OCI-LY1 (cell line): ENCODE results near the gene ST7.

Experiments
- H2AFZ ChIP-seq: fragments of 200-600 bp; sonication (generic), shearing (Covaris generic); 2 replicates; pipeline ENCODE4 v1.6.0; 2014; ENCODE audit warnings: antibody characterized with exemption, mild to moderate bottlenecking, low read length
- H3F3A ChIP-seq: fragments of 200-600 bp; sonication (generic), shearing (Covaris generic); 2 replicates; pipeline ENCODE4 v1.6.0; 2014; ENCODE audit warnings: mild to moderate bottlenecking, antibody characterized with exemption, low read length, moderate library complexity; ENCODE audit not compliant: insufficient read depth
- H3K27ac ChIP-seq: fragments of 200-600 bp; sonication (generic); 2 replicates; pipeline ENCODE4 v1.5.1; 2014; ENCODE audit warnings: low read length, mixed run types, mild to moderate bottlenecking, low read depth; ENCODE audit not compliant: poor library complexity, severe bottlenecking
- H3K27me3 ChIP-seq: fragments of 200-600 bp; sonication (generic); 2 replicates; pipeline ENCODE4 v1.6.0; 2014; ENCODE audit warnings: antibody characterized with exemption, mild to moderate bottlenecking, low read length, moderate library complexity; ENCODE audit not compliant: insufficient read depth
- H3K36me3 ChIP-seq: fragments of 200-600 bp; sonication (generic); 2 replicates; pipeline ENCODE4 v1.6.1; 2014; ENCODE audit warnings: mild to moderate bottlenecking, antibody characterized with exemption, low read length, moderate library complexity, mixed read lengths; ENCODE audit not compliant: insufficient read depth
- H3K4me1 ChIP-seq: fragments of 200-600 bp; sonication (generic); 2 replicates; pipeline ENCODE4 v1.5.1; 2014; ENCODE audit warnings: mild to moderate bottlenecking, low read length, moderate library complexity; ENCODE audit not compliant: insufficient read depth, severe bottlenecking
- H3K4me2 ChIP-seq: fragments of 200-600 bp; sonication (generic), shearing (Covaris generic); 2 replicates; pipeline ENCODE4 v1.6.1; 2014; ENCODE audit warnings: low read length
- H3K4me3 ChIP-seq: fragments of 200-600 bp; sonication (generic); 2 replicates; pipeline ENCODE4 v1.5.1; 2014; ENCODE audit warnings: low read length, low read depth, mild to moderate bottlenecking, mixed read lengths; ENCODE audit not compliant: poor library complexity, severe bottlenecking
- H3K79me2 ChIP-seq: fragments of 200-600 bp; shearing (Covaris generic); 2 replicates; pipeline ENCODE4 v1.6.1; 2016; ENCODE audit warnings: mixed run types, low read length, mixed read lengths; ENCODE audit not compliant: insufficient read depth
- H3K9ac ChIP-seq: fragments of 200-600 bp; sonication (generic), shearing (Covaris generic); 2 replicates; pipeline ENCODE4 v1.6.1; 2014; ENCODE audit warnings: mild to moderate bottlenecking, low read length, mixed read lengths
- H3K9me2 ChIP-seq: fragments of 200-600 bp; sonication (generic), shearing (Covaris generic); 2 replicates; pipeline ENCODE4 v1.6.1; 2014; ENCODE audit warnings: low read depth, mild to moderate bottlenecking, low read length, mixed read lengths
- H3K9me3 ChIP-seq: fragments of 200-600 bp; shearing (Covaris generic); 2 replicates; pipeline ENCODE4 v1.6.1; 2014; ENCODE audit warnings: low read length, mixed read lengths
- H4K20me1 ChIP-seq: fragments of 200-600 bp; sonication (generic), shearing (Covaris generic); 2 replicates; pipeline ENCODE4 v1.6.0; 2016; ENCODE audit warnings: mild to moderate bottlenecking, low read length; ENCODE audit not compliant: insufficient read depth
- EZH2 ChIP-seq: fragments of 200-600 bp; sonication (generic), shearing (Covaris generic); IDR thresholded peaks from 2 replicates; pipeline ENCODE4 v1.8.0; 2017; ENCODE audit warnings: borderline replicate concordance, mixed run types, mild to moderate bottlenecking, antibody characterized with exemption, low read length, moderate library complexity, mixed read lengths
- TF ChIP-seq, protein P1 (sequence below): fragments of 200-600 bp; sonication (generic), shearing (Covaris generic); IDR thresholded peaks from 2 replicates; pipeline ENCODE4 v1.5.1; 2017; ENCODE audit warnings: mild to moderate bottlenecking, antibody characterized with exemption, low read length, moderate library complexity, mixed read lengths

The ST7 gene

DNA sequence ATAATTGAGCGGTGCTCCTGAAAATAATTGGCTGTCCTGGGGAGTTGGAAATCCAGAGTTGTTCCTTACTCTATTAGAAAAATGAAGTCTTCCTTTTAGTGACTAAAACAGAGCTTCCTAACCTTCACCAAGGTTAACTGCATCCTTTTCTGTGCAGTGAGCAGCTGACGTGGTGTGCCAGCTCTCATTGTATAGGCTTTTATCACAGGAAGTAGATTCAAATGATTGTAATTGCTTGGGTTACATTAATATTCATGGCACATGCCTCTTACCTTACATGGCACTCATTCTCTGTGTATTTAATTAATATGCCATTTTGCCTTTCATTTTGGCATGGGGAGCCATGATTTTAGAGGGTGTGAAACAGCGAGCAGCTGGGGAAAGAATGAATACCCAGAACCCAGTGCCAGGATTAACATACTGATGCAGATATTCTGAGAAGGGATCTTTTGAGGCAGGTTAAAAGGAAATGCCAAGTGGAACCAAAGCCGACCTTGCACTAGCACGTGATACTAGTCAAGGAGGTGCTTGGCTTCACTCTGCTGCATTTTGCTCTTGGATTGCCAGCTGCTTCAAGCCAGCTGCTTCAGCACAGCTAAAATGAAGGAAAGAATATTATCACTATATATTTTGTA, 115.3 kb downstream of the ST7 start:
- Histone ChIP-seq H3K9ac (no peak overlapping the region), H3K36me3 (no peaks in the 10 kb centered on the region), H3K4me2 (no peak overlapping the region), H3K9me3 (no peaks in the 10 kb centered on the region), H3K9me2 (no peaks in the 10 kb centered on the region), H2AFZ (no peak overlapping the region), H3K4me3 (no peak overlapping the region), H4K20me1 (no peaks in the 10 kb centered on the region), H3K79me2 (no peaks in the 10 kb centered on the region), H3K27me3 (no peaks in the 10 kb centered on the region), H3K4me1 (no peaks in the 10 kb centered on the region), H3K27ac (no peak overlapping the region), H3F3A (no peaks in the 10 kb centered on the region)
- TF ChIP-seq EZH2 = no peak
- TF ChIP-seq, protein P1, sequence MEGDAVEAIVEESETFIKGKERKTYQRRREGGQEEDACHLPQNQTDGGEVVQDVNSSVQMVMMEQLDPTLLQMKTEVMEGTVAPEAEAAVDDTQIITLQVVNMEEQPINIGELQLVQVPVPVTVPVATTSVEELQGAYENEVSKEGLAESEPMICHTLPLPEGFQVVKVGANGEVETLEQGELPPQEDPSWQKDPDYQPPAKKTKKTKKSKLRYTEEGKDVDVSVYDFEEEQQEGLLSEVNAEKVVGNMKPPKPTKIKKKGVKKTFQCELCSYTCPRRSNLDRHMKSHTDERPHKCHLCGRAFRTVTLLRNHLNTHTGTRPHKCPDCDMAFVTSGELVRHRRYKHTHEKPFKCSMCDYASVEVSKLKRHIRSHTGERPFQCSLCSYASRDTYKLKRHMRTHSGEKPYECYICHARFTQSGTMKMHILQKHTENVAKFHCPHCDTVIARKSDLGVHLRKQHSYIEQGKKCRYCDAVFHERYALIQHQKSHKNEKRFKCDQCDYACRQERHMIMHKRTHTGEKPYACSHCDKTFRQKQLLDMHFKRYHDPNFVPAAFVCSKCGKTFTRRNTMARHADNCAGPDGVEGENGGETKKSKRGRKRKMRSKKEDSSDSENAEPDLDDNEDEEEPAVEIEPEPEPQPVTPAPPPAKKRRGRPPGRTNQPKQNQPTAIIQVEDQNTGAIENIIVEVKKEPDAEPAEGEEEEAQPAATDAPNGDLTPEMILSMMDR = no peak

DNA sequence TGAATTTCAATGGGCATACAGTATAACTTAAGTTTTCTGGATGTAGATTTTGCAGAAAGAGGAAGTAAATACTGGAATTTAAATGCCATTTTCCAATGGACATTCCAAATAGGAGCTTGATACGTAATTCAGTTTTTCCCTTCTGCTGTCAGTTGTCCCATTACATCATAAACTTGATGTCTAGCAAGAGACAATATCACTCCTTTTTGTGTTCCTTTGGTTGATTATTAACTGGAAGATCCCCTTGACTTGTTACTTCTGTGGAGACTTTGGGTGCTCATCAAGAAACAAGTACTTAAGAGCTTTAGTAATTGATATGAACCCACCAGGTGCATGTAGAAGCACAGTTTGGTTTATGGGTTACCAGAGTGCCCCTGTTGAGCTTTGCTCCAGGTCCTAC, 116.1 kb downstream of the ST7 start:
- no peaks in the 10 kb centered on the region for H4K20me1 ChIP-seq
- TF ChIP-seq, protein P1 = no peak
- no peak for TF ChIP-seq EZH2

DNA sequence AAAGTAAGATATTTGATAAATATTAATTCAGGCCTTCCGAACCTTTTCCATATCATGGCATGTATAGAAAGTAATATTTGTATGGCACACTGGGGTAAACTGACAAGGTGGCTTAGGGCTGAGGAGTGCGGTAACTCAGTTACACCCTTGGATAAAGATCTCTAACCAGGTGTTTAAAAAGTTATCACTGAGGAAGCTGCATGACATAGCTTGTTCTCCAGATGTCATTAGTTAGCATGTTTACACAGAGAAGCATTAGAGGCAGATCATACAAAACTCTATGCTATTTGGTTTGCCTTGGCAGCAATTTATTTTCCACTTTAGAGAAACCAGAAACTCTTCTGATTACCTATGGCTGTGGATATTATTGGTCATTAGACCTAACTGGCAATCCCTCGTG, 118.2 kb downstream of the ST7 start:
- no peaks in the 10 kb centered on the region for H3K4me1 ChIP-seq
- no peaks in the 10 kb centered on the region for H3K79me2 ChIP-seq
- H3K4me2 ChIP-seq = no peak overlapping the region
- no peaks in the 10 kb centered on the region for H3F3A ChIP-seq
- no peaks in the 10 kb centered on the region for H3K27me3 ChIP-seq
- H3K9me3 ChIP-seq = no peaks in the 10 kb centered on the region
- H3K4me3 ChIP-seq = no peak overlapping the region
- no peaks in the 10 kb centered on the region for H3K9me2 ChIP-seq
- H3K9ac ChIP-seq = no peak overlapping the region
- H2AFZ ChIP-seq = no peak overlapping the region
- no peak overlapping the region for H3K27ac ChIP-seq
- no peaks in the 10 kb centered on the region for H4K20me1 ChIP-seq
- no peak for TF ChIP-seq EZH2
- TF ChIP-seq, protein P1 = no peak
- no peaks in the 10 kb centered on the region for H3K36me3 ChIP-seq

More for the DNA sequence above, 116.1 kb downstream of the ST7 start:
- H3K36me3 ChIP-seq = no peaks in the 10 kb centered on the region
- no peak overlapping the region for H3K27ac ChIP-seq
- H3F3A ChIP-seq = no peaks in the 10 kb centered on the region
- H2AFZ ChIP-seq = no peak overlapping the region
- no peak overlapping the region for H3K9ac ChIP-seq
- no peaks in the 10 kb centered on the region for H3K4me1 ChIP-seq
- H3K9me2 ChIP-seq = no peaks in the 10 kb centered on the region
- no peak overlapping the region for H3K4me2 ChIP-seq
- no peaks in the 10 kb centered on the region for H3K27me3 ChIP-seq
- H3K79me2 ChIP-seq = no peaks in the 10 kb centered on the region
- H3K9me3 ChIP-seq = no peaks in the 10 kb centered on the region
- no peak overlapping the region for H3K4me3 ChIP-seq
